HPDE6-E6E7 (cell line): ENCODE results near the gene KCNQ5.

Experiments used
- DNase-seq: peaks from one replicate; pipeline ENCODE4 v3.0.0; 2011; ENCODE audit warnings: missing footprints; ENCODE audit errors: extremely low spot score

Gene KCNQ5

GRCh38 chr6:73049971-73050594 lies 428.2 kb downstream of the KCNQ5 start:
- no peak for DNase-seq

GRCh38 chr6:73050706-73051105 lies 428.8 kb downstream of the KCNQ5 start:
- DNase-seq, result no peak

GRCh38 chr6:73051147-73051546 lies 429.3 kb downstream of the KCNQ5 start:
- no peak for DNase-seq

- DNase-seq, result no peak
Observed at GRCh38 chr6:73054958-73055357, 433.1 kb downstream of the KCNQ5 start.

- DNase-seq, result no peak
Observed at GRCh38 chr6:73058736-73059135, 436.9 kb downstream of the KCNQ5 start.

GRCh38 chr6:73062130-73062529 lies 440.3 kb downstream of the KCNQ5 start:
- DNase-seq, result no peak

GRCh38 chr6:73062837-73063236 lies 441.0 kb downstream of the KCNQ5 start:
- no peak for DNase-seq

GRCh38 chr6:73064266-73064665 lies 442.4 kb downstream of the KCNQ5 start:
- DNase-seq, result no peak

GRCh38 chr6:73073238-73073637 lies 451.4 kb downstream of the KCNQ5 start:
- DNase-seq, result no peak

GRCh38 chr6:73074175-73074574 lies 452.3 kb downstream of the KCNQ5 start:
- DNase-seq, result no peak

- no peak for DNase-seq
Observed at GRCh38 chr6:73076211-73076954, 454.5 kb downstream of the KCNQ5 start.

GRCh38 chr6:73078333-73078862 lies 456.5 kb downstream of the KCNQ5 start:
- DNase-seq, result no peak

- no peak for DNase-seq
Observed at GRCh38 chr6:73078908-73079610, 457.2 kb downstream of the KCNQ5 start.

- no peak for DNase-seq
Observed at GRCh38 chr6:73079611-73079955, 457.7 kb downstream of the KCNQ5 start.

GRCh38 chr6:73079978-73080377 lies 458.1 kb downstream of the KCNQ5 start:
- no peak for DNase-seq

- DNase-seq, result no peak
Observed at GRCh38 chr6:73081955-73082354, 460.1 kb downstream of the KCNQ5 start.

GRCh38 chr6:73083886-73084285 lies 462.0 kb downstream of the KCNQ5 start:
- no peak for DNase-seq

GRCh38 chr6:73085443-73085871 lies 463.6 kb downstream of the KCNQ5 start:
- DNase-seq, result no peak

- no peak for DNase-seq
Observed at GRCh38 chr6:73086726-73087125, 464.9 kb downstream of the KCNQ5 start.

GRCh38 chr6:73088138-73088813 lies 466.4 kb downstream of the KCNQ5 start:
- DNase-seq, result no peak

- DNase-seq, result no peak
Observed at GRCh38 chr6:73104921-73105320, 483.1 kb downstream of the KCNQ5 start.

- DNase-seq, result no peak
Observed at GRCh38 chr6:73107016-73107415, 485.2 kb downstream of the KCNQ5 start.
